IPS-18c (cell line): ENCODE data around the gene TMEM255B.

Experiments used
- H3K4me3 ChIP-seq: 2 replicates; pipeline ENCODE4 v1.7.0; 2013; ENCODE audit warnings: low read depth, mild to moderate bottlenecking, low read length, moderate library complexity; ENCODE audit not compliant: insufficient read depth
- H3K9me3 ChIP-seq: one replicate; pipeline ENCODE4 v1.6.1; 2013; ENCODE audit warnings: mild to moderate bottlenecking, low read length, moderate library complexity; ENCODE audit not compliant: control insufficient read depth, insufficient read depth

Gene TMEM255B

DNA sequence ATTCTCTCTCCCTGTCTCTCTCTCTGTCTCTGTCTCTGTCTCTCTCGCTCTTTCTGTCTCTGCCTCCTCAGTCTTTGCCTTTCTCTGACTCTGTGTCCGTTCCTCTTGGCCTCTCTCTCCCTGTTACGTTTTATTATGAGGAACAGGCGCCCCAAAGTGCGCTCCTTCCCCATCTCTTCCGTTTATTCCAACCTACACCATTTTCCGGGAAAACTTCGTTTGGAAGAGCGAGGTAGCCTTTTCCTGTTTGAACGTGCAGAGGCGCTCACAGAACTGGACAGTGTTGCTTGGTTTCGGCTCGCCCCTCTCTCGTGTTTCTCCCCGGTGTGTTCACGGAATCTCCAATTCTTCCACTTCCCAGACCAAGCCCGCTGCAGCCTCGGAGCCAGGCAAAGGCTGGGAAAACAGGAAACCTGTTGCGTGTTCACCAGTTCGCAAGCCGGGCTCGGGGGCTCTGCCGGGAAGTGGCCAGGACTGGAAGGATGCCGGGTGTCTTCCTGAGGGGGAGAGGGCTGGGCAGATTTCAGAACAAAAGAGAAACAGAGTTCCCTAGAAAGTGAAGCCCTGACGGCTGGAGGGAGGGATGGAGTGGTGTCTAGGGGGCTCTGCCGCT, 605 bp downstream of the TMEM255B start:
- Histone ChIP-seq H3K4me3 (peak overlapping the region; percentile 68), H3K9me3 (no peaks in the 10 kb centered on the region)

DNA sequence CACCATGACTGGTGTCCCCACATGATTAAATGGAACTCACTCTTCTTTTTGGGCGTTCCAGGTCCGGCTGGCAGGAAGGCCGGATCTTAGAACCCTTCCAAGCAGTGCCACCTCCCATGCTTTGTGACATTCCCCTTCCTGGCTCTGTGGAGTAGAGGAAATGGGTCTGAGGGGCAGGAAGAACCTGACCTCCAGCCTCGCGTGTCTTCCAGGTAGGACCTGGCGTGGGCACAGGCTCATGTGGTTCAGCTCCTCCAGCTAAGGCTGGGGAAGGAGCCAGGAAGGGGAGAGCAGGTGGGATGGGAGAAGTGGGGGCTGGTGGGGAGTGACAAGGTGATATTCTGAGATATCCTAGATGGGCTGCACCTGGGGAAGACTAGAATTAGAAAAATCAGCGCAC, 2.1 kb downstream of the TMEM255B start:
- Histone ChIP-seq H3K4me3 (no peak overlapping the region), H3K9me3 (no peaks in the 10 kb centered on the region)

DNA sequence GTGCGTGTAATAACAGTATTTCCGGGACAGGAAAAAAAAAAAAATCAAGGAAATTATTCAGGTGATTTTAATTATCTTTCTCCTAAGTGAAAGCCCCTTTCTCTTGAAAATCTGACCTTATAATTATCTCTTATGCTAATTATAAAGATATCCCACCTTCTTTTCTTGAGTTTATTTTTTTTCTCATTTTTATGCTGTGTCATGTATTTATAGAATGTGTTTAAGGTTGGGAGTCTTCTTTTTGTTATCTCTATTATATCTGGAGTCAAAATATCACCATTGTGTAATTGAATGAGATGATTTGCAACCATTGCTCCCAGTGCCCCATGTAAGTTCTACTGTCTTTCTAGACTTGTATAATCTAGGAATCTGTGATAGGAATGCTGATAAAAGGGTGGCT, 3.0 kb downstream of the TMEM255B start:
- Histone ChIP-seq H3K4me3 (no peak overlapping the region), H3K9me3 (no peaks in the 10 kb centered on the region)

DNA sequence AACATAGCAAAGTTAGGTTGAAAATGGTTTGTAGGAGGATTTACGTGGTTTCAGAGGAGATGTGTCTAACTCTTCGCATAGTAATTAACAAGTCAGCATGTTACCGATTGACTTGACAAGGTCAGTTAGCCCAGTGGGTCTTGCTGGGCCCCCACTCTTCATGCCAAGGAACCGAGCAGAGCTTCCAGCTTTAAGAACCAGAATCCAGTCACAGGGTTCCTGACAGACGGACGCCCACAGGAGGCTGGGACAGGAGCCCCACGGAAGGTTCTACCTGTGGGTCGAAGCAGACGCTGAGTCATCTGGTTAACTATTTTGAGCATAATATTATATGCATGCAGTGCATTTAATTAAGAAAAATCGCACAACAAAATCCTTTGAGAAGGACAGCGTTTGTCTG, 3.5 kb downstream of the TMEM255B start:
- no peak overlapping the region for H3K4me3 ChIP-seq
- H3K9me3 ChIP-seq: no peaks in the 10 kb centered on the region

DNA sequence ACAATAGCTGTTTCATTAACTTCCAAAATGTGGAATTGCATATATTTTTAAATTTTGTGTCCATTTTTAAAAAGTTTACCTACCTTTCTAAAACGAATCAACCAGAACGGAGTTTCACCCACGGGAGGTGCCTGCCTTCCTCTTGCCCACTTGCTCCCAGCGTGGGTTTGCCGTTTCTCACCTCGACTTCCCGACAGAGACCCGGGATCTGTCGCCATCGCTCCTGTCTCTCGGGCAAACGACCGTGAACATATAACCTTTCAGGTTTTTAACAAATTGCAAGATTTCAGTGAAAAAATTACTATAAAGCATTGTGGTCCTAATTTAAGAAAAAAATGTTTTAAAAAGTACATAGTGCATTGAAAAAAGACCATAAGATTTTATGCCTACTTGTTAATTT, 4.2 kb downstream of the TMEM255B start:
- Histone ChIP-seq H3K9me3 (no peaks in the 10 kb centered on the region), H3K4me3 (no peak overlapping the region)

DNA sequence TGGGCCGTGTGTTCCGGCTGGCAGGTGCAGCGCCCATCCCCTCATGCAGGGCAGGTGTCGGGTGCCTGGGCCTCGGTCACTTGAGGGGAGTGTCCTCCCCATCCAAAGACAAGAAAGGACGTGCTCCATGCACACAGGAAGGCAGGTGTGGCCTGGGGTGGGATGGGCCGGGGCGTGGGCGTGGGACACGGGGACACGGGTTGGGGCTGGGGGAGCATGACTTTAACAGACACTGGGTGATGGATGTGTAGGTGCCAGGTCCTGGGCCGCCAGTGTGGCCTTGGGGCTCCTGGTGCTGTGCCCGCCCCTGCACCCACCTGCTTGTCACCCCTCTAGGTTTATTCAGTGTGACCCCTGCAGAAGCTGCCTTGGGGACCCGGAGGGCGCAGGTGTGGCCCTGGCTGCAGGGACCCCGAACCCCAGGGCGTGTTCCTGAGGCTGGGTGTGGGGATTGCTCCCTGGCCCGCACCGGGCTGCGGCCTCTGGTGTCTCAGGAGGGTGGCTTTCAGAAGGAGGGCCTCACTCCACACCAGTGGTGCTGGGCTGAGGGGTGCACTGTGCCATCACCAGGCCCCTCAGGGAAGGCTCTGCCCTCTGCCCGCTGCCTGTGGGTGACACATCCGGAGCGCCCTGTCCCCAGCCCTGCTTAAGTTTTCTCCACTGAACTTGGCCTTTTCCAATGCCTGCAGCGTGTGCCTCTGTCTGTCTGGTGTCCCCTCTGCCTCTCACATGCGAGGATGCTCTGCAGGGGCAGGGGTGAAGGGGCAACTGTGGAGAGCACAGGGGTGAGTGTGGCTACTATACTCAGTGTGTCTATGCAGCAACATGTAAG, 5.2 kb downstream of the TMEM255B start:
- H3K9me3 ChIP-seq: no peaks in the 10 kb centered on the region
- no peak overlapping the region for H3K4me3 ChIP-seq

DNA sequence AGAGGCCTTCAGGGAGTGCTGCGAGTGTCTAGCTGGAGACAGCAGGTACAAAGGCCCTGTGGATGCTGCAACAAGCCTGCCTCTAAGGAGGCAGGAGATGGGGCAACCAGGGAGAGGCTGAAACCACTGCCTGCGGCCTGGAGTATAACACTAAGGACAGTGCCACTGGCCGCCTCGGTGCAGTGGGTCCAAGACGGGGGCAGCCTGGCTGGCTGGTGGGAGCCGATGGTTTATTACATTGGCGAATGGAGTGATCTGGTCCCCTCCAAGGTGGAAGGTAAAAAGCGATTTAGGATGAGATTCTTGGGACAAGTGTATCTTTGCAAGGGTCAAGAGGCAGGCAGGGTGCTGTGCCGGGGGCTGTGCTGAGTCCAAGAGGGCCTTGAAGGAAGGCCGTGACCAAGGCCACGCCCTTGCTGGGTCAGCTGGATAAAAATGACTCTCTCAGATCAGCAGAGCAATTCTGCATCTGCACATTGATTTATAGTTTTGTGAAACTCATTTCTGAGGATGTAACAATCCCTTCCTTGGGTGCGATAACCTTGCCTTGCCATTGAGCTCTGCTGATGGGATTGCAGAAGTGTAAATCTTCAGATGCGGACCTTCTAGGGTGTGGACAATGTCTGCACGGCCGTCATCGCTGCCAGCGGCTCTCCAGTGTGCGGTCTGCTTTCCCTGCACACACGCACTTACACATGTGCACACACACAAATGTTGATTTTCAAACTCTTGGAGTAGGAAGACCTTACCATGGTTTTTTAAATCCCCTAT, 6.0 kb downstream of the TMEM255B start:
- Histone ChIP-seq H3K9me3 (no peaks in the 10 kb centered on the region), H3K4me3 (no peak overlapping the region)

DNA sequence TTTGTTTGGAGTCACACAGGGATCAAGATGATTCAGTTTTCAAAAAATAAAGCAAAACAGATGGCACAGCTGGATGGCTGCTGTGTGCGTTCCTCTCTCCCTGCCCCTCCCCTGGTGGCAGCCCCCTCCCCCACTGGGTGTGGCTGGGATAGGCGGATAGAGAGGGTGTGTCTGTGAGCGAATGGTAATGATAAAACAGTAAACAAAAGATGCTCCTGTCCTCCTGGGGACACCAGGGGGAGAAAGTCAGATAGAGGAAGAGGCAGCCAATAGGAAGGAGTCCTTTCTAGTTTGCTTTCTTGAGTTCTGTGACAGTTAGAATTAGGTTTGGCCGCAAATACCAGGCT, 6.5 kb downstream of the TMEM255B start:
- Histone ChIP-seq H3K4me3 (no peak overlapping the region), H3K9me3 (no peaks in the 10 kb centered on the region)

DNA sequence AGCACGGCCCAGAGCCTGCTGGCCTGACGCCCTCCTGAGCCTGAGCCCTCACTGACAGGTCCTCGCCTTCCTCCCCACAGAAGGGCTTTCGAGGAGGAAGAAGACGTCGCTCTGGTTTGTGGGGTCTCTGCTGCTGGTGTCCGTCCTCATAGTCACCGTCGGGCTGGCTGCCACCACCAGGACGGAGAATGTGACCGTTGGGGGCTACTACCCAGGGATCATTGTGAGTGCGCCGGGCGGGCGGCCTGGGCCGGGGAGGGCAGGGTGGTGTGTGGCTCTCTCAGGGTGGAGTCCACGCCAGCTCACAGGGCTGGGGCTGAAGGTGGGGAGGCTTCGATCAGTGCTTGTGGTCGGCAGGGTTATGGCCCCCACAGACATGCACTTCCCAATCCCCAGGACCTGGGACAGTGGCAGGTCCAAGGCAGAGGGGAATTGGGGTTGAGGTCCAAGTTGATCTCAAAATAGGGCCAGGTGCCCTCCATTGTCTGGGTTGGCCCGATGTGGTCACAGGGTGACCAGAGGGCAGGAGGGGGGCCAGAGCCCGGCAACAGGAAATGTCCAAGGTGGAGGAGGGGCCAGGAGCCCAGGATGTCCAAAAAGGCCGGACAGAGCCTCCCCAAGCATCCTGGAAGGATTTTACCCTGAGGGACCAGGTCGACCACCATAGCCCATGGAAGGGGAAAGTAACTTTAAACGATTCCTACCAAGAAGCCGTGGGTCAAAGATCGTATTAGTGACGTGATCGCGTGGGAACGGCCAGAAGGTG, 7.2 kb downstream of the TMEM255B start:
- no peaks in the 10 kb centered on the region for H3K9me3 ChIP-seq
- H3K4me3 ChIP-seq: no peak overlapping the region

DNA sequence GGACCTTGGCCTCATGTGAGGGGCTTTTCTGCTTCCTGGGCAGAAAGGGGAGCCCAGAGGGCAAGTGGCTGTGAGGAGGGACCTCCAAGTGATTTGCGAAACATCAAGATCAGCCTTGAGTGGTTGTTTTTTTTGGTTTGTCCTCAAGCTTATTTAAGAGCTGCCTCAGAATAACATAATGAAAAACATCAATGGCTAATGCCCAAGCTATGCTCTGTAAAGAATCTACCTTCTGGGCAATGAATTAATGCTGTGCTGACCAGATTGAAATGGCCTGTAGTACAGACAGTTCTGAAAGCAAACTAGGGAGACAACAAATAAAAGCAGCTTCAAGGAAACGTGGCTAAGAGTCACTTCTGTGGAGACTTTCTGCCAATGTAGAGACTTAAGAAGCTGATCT, 8.3 kb downstream of the TMEM255B start:
- no peaks in the 10 kb centered on the region for H3K9me3 ChIP-seq
- H3K4me3 ChIP-seq: no peak overlapping the region

DNA sequence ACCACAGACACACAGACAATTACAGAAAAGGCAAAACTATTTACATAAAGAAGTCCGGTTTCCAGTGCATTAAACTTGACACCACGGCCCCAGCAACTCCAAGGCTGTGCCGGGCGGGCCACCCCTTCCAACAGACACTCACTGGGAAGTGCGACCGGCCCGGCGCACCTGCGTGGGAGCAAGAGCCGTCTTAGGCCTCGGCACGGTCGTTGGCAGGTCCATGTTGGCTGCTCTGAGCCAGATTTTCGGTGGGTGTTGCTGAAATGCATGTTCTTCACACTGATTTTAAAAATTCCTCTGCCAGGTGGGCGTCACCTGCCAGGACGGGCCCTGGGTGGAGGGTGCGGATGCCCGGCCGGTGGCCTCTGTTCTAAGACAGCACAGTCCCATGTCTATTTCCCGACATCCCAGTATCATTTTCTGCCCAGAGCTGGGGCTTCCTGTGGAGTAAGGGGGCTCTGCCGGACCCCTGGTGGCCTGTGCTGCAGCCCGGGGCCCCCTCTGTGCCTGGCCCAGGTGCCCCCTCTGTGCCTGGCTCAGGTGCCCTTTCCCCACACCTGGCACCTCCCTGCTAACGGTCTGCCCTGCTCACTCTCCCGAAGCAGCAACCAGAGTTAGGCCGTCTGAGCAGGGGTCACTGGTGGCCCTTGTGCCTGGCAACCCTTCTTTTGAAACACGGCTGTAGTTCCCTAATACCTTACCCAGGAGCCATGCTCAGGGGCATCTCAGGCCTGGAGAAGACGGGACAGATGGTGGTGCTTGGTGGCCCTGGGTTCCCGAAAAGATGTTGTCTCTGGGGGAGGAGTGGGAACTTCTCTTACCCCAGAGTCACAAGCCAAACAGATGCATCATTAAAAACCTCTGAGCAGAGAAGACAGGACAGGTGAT, 9.2 kb downstream of the TMEM255B start:
- H3K4me3 ChIP-seq: no peak overlapping the region
- no peaks in the 10 kb centered on the region for H3K9me3 ChIP-seq

DNA sequence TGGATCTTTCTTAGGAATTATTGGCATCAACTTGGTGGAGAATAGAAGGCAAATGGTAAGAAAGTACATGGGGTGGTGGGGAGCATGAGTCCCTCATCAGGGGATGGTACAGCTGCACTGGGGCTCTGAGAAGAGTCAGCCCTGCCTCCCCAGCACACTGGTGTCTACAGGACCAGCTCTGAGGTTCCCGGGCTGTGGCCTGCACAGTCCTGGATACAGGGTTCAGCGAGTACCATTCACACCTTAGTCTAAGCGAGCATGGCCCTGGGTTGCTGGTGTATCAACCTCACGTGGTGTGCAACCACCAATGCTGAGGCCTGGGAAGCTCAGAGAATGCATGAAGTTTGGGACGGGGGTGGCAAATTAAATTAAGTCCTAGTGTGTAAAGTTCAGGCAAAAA, 10.1 kb downstream of the TMEM255B start:
- H3K9me3 ChIP-seq: no peaks in the 10 kb centered on the region

DNA sequence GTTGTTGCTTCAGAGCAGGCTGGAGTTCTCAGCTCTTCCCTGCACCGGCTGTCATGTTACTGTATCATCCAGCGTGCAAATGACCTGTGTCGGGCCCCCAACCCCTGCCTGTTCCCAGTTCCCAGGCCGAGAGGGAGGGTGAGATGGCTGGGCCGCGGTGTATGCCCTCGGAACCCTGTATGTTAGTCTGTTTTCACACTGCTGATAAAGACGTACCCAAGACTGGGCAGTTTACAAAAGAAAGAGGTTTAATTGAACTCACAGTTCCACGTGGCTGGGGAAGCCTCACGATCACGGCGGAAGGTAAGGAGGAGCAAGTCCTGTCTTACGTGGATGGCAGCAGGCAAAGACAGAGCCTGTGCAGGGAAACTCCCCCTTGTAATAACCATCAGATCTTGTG, 10.9 kb downstream of the TMEM255B start:
- no peaks in the 10 kb centered on the region for H3K9me3 ChIP-seq
- H3K4me3 ChIP-seq: no peak overlapping the region

More for the DNA sequence above, 10.1 kb downstream of the TMEM255B start:
- no peak overlapping the region for H3K4me3 ChIP-seq

DNA sequence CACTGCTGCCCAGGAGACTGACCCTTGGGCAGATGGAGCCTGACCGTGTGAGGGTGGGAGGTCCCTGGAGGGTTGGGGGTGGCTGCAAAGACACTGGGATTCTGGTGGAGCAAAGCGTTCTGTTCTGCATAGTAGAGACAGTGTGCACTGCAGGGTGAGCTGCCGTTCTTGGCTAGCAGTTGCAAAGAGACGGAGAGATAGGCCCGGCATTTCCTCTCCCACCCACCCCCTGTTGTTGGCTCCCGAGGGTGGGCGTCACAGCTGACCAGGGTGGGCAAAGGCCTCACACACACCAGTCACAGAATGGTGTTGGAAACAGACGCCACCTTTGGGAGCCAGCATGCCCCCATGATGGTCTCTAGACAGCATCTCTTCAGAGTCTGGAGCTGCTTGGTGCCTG, 11.4 kb downstream of the TMEM255B start:
- no peaks in the 10 kb centered on the region for H3K9me3 ChIP-seq
- no peak overlapping the region for H3K4me3 ChIP-seq

DNA sequence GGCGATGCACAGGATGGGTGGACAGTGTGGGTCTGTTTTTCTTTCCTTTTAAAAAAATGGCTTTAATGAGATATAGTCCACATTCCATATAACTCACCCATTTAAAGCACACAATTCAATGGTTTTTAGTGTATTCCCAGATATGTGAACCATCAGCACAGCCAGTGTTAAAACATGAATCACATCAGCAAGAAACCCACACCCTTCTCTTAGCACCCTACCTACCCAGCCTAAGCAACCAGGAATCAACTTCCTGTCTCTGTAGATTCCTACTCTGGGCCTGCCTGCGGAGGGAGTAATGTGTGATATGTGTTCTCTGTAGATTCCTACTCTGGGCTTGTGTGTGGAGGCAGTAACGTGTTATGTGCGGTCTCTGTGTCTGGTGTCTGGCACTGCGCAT, 11.9 kb downstream of the TMEM255B start:
- H3K9me3 ChIP-seq: no peaks in the 10 kb centered on the region
- no peak overlapping the region for H3K4me3 ChIP-seq

DNA sequence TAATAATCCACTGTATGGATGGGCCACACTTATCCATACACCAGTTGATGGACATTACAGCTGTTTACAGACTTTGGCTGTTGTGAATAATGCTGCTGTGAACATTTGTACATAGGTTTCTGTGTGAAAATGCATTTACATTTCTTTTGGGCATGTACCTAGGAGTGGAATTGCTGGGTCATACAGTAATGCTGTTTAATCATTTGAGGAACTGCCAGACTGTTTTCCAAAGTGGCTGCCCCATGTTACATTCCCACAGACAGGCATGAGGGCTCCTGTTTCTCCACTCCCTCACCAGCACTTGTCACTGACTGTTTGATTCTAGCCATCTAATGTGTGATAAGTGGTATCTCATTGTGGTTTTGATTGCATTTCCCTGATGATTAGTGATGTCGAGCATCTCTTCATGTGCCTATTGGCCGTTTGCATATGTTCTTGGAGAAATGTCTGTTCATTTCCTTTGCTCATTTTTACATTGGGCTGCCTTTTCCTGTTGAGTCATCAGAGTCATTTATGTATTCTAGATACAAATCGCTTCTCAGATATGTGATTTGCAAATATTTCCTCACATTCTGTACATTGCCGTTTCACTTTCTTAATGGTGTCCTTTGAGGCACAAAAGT, 12.8 kb downstream of the TMEM255B start:
- Histone ChIP-seq H3K9me3 (no peaks in the 10 kb centered on the region), H3K4me3 (no peak overlapping the region)
